HEK293 (cell line): ENCODE results near the gene DPM1.

Experiments used
- CTCF ChIA-PET: fragments of 350-600 bp; formaldehyde crosslinking; extraction: SDS; loops from one replicate; lab custom pipeline; 2021; ENCODE audit warnings: antibody characterized with exemption; lab: Yijun Ruan, JAX
- POLR2A ChIA-PET: fragments of 300-600 bp; formaldehyde crosslinking; extraction: SDS; loops from one replicate; lab custom pipeline; 2020; ENCODE audit warnings: antibody characterized with exemption, inconsistent platforms; lab: Yijun Ruan, JAX
- H3K27ac ChIP-seq: fragments of 200-500 bp; sonication (Bioruptor generic); 2 replicates; pipeline ENCODE4 v1.5.1; 2014; ENCODE audit warnings: low read depth, low read length, control low read depth, inconsistent platforms; ENCODE audit errors: extremely low read depth
- H3K36me3 ChIP-seq, 2 experiments: fragments of 200-500 bp in 1 of 2; sonication (Bioruptor generic) in 1 of 2; 1 replicate in 1 of 2; 2 replicates in 1 of 2; pipeline ENCODE4 v1.5.1; 2014 to 2017; ENCODE audit warnings: inconsistent platforms in 2 of 2, low read length in 2 of 2; ENCODE audit not compliant: control insufficient read depth in 2 of 2, insufficient read depth in 1 of 2
- H3K4me1 ChIP-seq: fragments of 200-500 bp; sonication (Bioruptor generic); 2 replicates; pipeline ENCODE4 v1.5.1; 2014; ENCODE audit warnings: mild to moderate bottlenecking, low read length, inconsistent platforms; ENCODE audit not compliant: control insufficient read depth, insufficient read depth
- H3K4me3 ChIP-seq: 2 replicates; pipeline ENCODE4 v1.5.1; 2011; ENCODE audit warnings: low read depth, mild to moderate bottlenecking, control low read depth, low read length, moderate library complexity
- H3K9me3 ChIP-seq: fragments of 200-500 bp; sonication (Bioruptor generic); 2 replicates; pipeline ENCODE4 v1.5.1; 2014; ENCODE audit warnings: low read depth, low read length, inconsistent platforms; ENCODE audit not compliant: control insufficient read depth, insufficient read depth
- BCL6B ChIP-seq: fragments of 450-650 bp; formaldehyde crosslinking; IDR thresholded peaks from 2 replicates; pipeline ENCODE4 v1.5.1; 2017; ENCODE audit warnings: missing biosample characterization, missing genetic modification characterization
- FEZF1 ChIP-seq: fragments of 450-650 bp; formaldehyde crosslinking; IDR thresholded peaks from 2 replicates; pipeline ENCODE4 v1.5.1; 2016; ENCODE audit warnings: missing biosample characterization, missing genetic modification characterization
- GLIS1 ChIP-seq: fragments of 450-650 bp; formaldehyde crosslinking; IDR thresholded peaks from 2 replicates; pipeline ENCODE4 v1.5.1; 2016; ENCODE audit warnings: missing biosample characterization, missing genetic modification characterization
- GLIS2 ChIP-seq: fragments of 450-650 bp; formaldehyde crosslinking; IDR thresholded peaks from 2 replicates; pipeline ENCODE4 v1.5.1; 2016; ENCODE audit warnings: missing biosample characterization, missing genetic modification characterization
- KLF1 ChIP-seq: fragments of 450-650 bp; formaldehyde crosslinking; IDR thresholded peaks from 2 replicates; pipeline ENCODE4 v1.5.1; 2016; ENCODE audit warnings: missing biosample characterization, missing genetic modification characterization
- PATZ1 ChIP-seq: fragments of 450-650 bp; formaldehyde crosslinking; IDR thresholded peaks from 2 replicates; pipeline ENCODE4 v1.5.1; 2016; ENCODE audit warnings: missing biosample characterization, missing genetic modification characterization
- PRDM10 ChIP-seq: fragments of 450-650 bp; formaldehyde crosslinking; IDR thresholded peaks from 2 replicates; pipeline ENCODE4 v1.5.1; 2016; ENCODE audit warnings: missing biosample characterization, missing genetic modification characterization
- RBAK ChIP-seq: fragments of 450-650 bp; formaldehyde crosslinking; IDR thresholded peaks from 2 replicates; pipeline ENCODE4 v1.5.1; 2016; ENCODE audit warnings: missing biosample characterization, missing genetic modification characterization
- ZBTB17 ChIP-seq: fragments of 450-650 bp; formaldehyde crosslinking; IDR thresholded peaks from 2 replicates; pipeline ENCODE4 v1.5.1; 2016; ENCODE audit warnings: missing biosample characterization, missing genetic modification characterization
- ZNF146 ChIP-seq: fragments of 450-650 bp; formaldehyde crosslinking; IDR thresholded peaks from 2 replicates; pipeline ENCODE4 v1.5.1; 2016; ENCODE audit warnings: missing biosample characterization, missing genetic modification characterization
- ZNF202 ChIP-seq: fragments of 450-650 bp; formaldehyde crosslinking; IDR thresholded peaks from 2 replicates; pipeline ENCODE4 v1.5.1; 2016; ENCODE audit warnings: missing biosample characterization, missing genetic modification characterization, borderline replicate concordance
- ZNF223 ChIP-seq: fragments of 450-650 bp; formaldehyde crosslinking; IDR thresholded peaks from 2 replicates; pipeline ENCODE4 v1.5.1; 2016; ENCODE audit warnings: missing biosample characterization, missing genetic modification characterization
- ZNF335 ChIP-seq: fragments of 450-650 bp; formaldehyde crosslinking; conservative IDR thresholded peaks from 2 replicates; pipeline ENCODE4 v1.5.1; 2016; ENCODE audit warnings: missing biosample characterization, missing genetic modification characterization
- ZNF426 ChIP-seq: fragments of 450-650 bp; formaldehyde crosslinking; IDR thresholded peaks from 2 replicates; pipeline ENCODE4 v1.5.1; 2017; ENCODE audit warnings: missing biosample characterization, missing genetic modification characterization, mild to moderate bottlenecking, inconsistent platforms, moderate library complexity
- ZNF433 ChIP-seq: fragments of 450-650 bp; formaldehyde crosslinking; IDR thresholded peaks from 2 replicates; pipeline ENCODE4 v1.5.1; 2016; ENCODE audit warnings: missing biosample characterization, missing genetic modification characterization, low read depth
- ZNF555 ChIP-seq: fragments of 450-650 bp; formaldehyde crosslinking; conservative IDR thresholded peaks from 2 replicates; pipeline ENCODE4 v1.5.1; 2017; ENCODE audit warnings: missing biosample characterization, mild to moderate bottlenecking, missing genetic modification characterization, inconsistent platforms
- ZNF580 ChIP-seq: fragments of 450-650 bp; formaldehyde crosslinking; IDR thresholded peaks from 2 replicates; pipeline ENCODE4 v1.5.1; 2016; ENCODE audit warnings: missing biosample characterization, missing genetic modification characterization
- ZNF623 ChIP-seq: fragments of 450-650 bp; formaldehyde crosslinking; IDR thresholded peaks from 2 replicates; pipeline ENCODE4 v1.5.1; 2016; ENCODE audit warnings: missing biosample characterization, missing genetic modification characterization
- TF ChIP-seq, protein P1 (sequence below): fragments of 450-650 bp; formaldehyde crosslinking; optimal IDR thresholded peaks from 2 replicates; pipeline ENCODE3; 2016; ENCODE audit warnings: missing biosample characterization, mild to moderate bottlenecking, missing genetic modification characterization
- TF ChIP-seq, protein P2 (sequence below): sonication (generic); formaldehyde crosslinking; IDR thresholded peaks from 2 replicates; pipeline ENCODE4 v1.8.1; 2022; ENCODE audit warnings: mild to moderate bottlenecking, moderate library complexity, missing genetic modification reagents

The DPM1 gene

DNA sequence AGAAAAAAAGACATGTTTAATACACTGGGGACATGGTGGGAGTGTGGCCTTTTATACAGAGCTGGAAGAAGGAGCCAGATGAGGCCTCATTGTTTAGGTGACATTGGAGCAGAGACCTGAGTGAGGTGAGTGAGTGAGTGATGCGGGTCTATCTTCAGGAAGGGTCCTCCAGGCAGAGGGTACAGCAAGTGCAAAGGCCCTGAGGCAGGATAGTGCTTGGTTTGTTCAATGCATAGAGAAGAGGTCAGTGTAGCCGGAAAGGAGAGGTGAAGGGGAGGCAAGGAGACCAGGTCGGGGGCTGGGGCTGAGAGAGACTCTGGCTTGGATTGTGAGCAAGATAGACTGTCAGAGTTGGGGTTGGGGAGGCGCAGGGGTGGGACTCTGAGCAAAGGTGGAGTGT, 41.0 kb upstream of the DPM1 start:
- ChIA-PET POLR2A (interaction anchor here (0.6 kb wide), 1 partner anchor 107 kb away, joined by 3 read pairs; no protein-coding TSS in a partner anchor), CTCF (interaction anchor here (0.9 to 1.8 kb wide), 3 partner anchors 12 to 309 kb away, joined by 3 to 5 read pairs (median 4); no protein-coding TSS in a partner anchor)
- no peak overlapping the region for H3K27ac ChIP-seq
- no peaks in the 10 kb centered on the region for H3K9me3 ChIP-seq
- H3K4me1 ChIP-seq, result no peaks in the 10 kb centered on the region
- TF ChIP-seq, protein P1, sequence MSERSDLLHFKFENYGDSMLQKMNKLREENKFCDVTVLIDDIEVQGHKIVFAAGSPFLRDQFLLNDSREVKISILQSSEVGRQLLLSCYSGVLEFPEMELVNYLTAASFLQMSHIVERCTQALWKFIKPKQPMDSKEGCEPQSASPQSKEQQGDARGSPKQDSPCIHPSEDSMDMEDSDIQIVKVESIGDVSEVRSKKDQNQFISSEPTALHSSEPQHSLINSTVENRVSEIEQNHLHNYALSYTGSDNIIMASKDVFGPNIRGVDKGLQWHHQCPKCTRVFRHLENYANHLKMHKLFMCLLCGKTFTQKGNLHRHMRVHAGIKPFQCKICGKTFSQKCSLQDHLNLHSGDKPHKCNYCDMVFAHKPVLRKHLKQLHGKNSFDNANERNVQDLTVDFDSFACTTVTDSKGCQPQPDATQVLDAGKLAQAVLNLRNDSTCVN (tag by site-specific recombination), result no peak
- no peak for TF ChIP-seq GLIS1 (tag by site-specific recombination)
- no peak for TF ChIP-seq KLF1 (tag by site-specific recombination)
- TF ChIP-seq ZNF580 (tag by site-specific recombination), result no peak
- no peak for TF ChIP-seq ZNF426 (tag by site-specific recombination)
- TF ChIP-seq BCL6B, result no peak
- TF ChIP-seq RBAK (tag by site-specific recombination), result no peak
- peak; percentile 94 for TF ChIP-seq ZNF623 (tag by site-specific recombination)
- TF ChIP-seq, all 188 proteins: peak for 1
- Histone ChIP-seq H3K4me3 (no peak overlapping the region), H3K36me3 (peaks cover 0 to 6% of the 10 kb centered on the region in 2 experiments; a peak in 1 of 3 replicates)

DNA sequence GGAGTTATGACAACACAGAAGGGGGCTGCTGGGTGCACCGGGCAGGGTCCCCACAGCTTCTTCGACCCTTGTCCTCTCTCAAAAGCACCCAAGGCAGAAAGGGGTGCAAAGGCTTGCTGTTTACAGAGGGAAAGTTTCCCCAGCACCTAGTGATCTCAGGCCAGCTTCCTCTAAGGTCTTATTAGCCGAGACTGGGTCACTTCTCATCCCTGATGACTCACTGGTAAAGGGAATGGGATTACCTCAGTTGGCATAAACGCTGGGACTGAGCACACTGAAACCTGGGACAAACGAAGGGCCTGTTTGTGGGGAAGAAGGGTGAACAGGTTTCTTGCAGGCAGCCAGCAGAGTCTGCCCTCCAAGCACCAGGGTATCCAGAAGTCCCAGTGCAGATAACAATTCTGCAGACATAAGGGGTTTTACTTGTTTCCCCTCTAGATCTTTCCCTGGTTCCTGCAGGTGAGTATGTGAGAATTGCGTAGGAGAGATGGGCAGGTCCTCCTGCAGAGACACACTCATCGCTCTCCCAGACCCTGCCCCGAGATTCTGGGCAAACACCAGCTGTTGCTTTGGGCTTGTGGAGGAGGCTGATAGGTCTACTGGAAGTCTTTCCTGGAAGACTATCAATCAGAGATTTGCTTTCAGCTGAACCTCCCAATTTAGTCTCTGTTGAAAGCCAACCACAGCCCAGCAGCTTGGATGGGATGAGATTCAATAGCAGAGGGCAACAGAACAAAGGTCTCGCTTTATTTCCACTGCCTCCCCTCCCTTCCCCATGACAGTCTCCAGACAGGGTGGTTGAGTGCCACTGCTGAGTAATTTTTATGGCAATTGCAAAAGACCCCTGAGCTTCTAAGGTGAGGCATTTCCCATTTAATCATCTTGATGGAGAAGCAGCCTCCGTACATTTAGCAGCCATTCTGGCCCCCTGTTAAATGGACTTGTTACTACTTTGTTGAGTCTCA, 38.9 kb upstream of the DPM1 start:
- Histone ChIP-seq H3K36me3 (no peaks in the 10 kb centered on the region), H3K4me1 (no peaks in the 10 kb centered on the region), H3K27ac (no peak overlapping the region), H3K9me3 (no peaks in the 10 kb centered on the region), H3K4me3 (no peak overlapping the region)
- POLR2A ChIA-PET, result interaction anchor here (1.0 kb wide), 1 partner anchor 9 kb away, joined by 3 read pairs; no protein-coding TSS in a partner anchor
- CTCF ChIA-PET, result interaction anchor here (0.5 to 3.0 kb wide), 10 partner anchors 9 to 1112 kb away, joined by 3 to 18 read pairs (median 4); no protein-coding TSS in a partner anchor
- no peak for TF ChIP-seq ZNF146 (tag by site-specific recombination)
- TF ChIP-seq ZNF433 (tag by site-specific recombination), result no peak
- no peak for TF ChIP-seq ZNF223 (tag by site-specific recombination)
- TF ChIP-seq, protein P1 (tag by site-specific recombination), result no peak
- TF ChIP-seq ZNF202 (tag by site-specific recombination), result no peak
- TF ChIP-seq PATZ1, result no peak
- TF ChIP-seq ZNF555 (tag by site-specific recombination), result no peak
- 0 out of 2 replicates have a peak, but pooled peaks have one; percentile 22 for TF ChIP-seq ZBTB17 (tag by site-specific recombination)
- TF ChIP-seq ZNF335 (tag by site-specific recombination), result no peak
- no peak for TF ChIP-seq GLIS2
- peak; percentile 34; the same call in 1 of the 2 replicates for TF ChIP-seq PRDM10
- TF ChIP-seq FEZF1 (tag by site-specific recombination), result no peak
- TF ChIP-seq, protein P2, sequence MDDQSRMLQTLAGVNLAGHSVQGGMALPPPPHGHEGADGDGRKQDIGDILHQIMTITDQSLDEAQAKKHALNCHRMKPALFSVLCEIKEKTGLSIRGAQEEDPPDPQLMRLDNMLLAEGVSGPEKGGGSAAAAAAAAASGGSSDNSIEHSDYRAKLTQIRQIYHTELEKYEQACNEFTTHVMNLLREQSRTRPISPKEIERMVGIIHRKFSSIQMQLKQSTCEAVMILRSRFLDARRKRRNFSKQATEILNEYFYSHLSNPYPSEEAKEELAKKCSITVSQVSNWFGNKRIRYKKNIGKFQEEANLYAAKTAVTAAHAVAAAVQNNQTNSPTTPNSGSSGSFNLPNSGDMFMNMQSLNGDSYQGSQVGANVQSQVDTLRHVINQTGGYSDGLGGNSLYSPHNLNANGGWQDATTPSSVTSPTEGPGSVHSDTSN (CRISPR knock-in tag), result no peak
